DOHH2 (cell line): ENCODE data around the gene ITPK1.

Experiments used
- H3F3A ChIP-seq: fragments of 200-600 bp; sonication (generic), shearing (Covaris generic); 2 replicates; pipeline ENCODE4 v1.6.0; 2016; ENCODE audit warnings: antibody characterized with exemption, mild to moderate bottlenecking; ENCODE audit not compliant: control insufficient read depth, insufficient read depth
- H3K27ac ChIP-seq: fragments of 200-600 bp; sonication (generic); 2 replicates; pipeline ENCODE4 v1.5.1; 2014; ENCODE audit warnings: low read depth, mild to moderate bottlenecking, low read length, moderate library complexity
- H3K27me3 ChIP-seq: fragments of 200-600 bp; sonication (generic); 2 replicates; pipeline ENCODE4 v1.6.1; 2014; ENCODE audit warnings: mild to moderate bottlenecking, low read length, mixed read lengths; ENCODE audit not compliant: control insufficient read depth
- H3K36me3 ChIP-seq: fragments of 200-600 bp; sonication (generic); 2 replicates; pipeline ENCODE4 v1.6.1; 2014; ENCODE audit warnings: mild to moderate bottlenecking, low read length, moderate library complexity, mixed read lengths; ENCODE audit not compliant: control insufficient read depth
- H3K4me1 ChIP-seq: fragments of 200-600 bp; sonication (generic); 2 replicates; pipeline ENCODE4 v1.6.1; 2014; ENCODE audit warnings: mild to moderate bottlenecking, low read length, mixed read lengths; ENCODE audit not compliant: control insufficient read depth
- H3K4me2 ChIP-seq: fragments of 200-600 bp; sonication (generic); 2 replicates; pipeline ENCODE4 v1.6.0; 2014; ENCODE audit warnings: mild to moderate bottlenecking, low read length, moderate library complexity
- H3K4me3 ChIP-seq: fragments of 200-600 bp; sonication (generic); 2 replicates; pipeline ENCODE4 v1.5.1; 2014; ENCODE audit warnings: mild to moderate bottlenecking, low read length, mixed read lengths
- H3K79me2 ChIP-seq: fragments of 200-600 bp; sonication (generic); 2 replicates; pipeline ENCODE4 v1.6.1; 2014; ENCODE audit warnings: mild to moderate bottlenecking, low read length, mixed read lengths; ENCODE audit not compliant: control insufficient read depth
- H3K9me2 ChIP-seq: fragments of 200-600 bp; sonication (generic); replicated peaks from 2 replicates; pipeline ENCODE4 v1.6.1; 2014; ENCODE audit warnings: mild to moderate bottlenecking, low read length, mixed read lengths; ENCODE audit not compliant: control insufficient read depth
- H3K9me3 ChIP-seq: fragments of 200-600 bp; sonication (generic); 2 replicates; pipeline ENCODE4 v1.6.1; 2014; ENCODE audit warnings: antibody characterized with exemption, low read length, mixed read lengths; ENCODE audit not compliant: control insufficient read depth, insufficient read depth
- H4K20me1 ChIP-seq: fragments of 200-600 bp; sonication (generic); 2 replicates; pipeline ENCODE4 v1.6.0; 2014; ENCODE audit warnings: low read depth, mild to moderate bottlenecking, antibody characterized with exemption, low read length, moderate library complexity; ENCODE audit not compliant: control insufficient read depth, insufficient read depth
- CTCF ChIP-seq: fragments of 200-600 bp; sonication (generic); IDR thresholded peaks from one replicate; pipeline ENCODE4 v1.5.1; 2014; ENCODE audit warnings: antibody characterized with exemption, mild to moderate bottlenecking, low read depth, low read length; ENCODE audit not compliant: poor library complexity, severe bottlenecking
- EZH2phosphoT487 ChIP-seq: fragments of 200-600 bp; sonication (generic); IDR thresholded peaks from 2 replicates; pipeline ENCODE4 v1.6.1; 2017; ENCODE audit warnings: borderline replicate concordance, mild to moderate bottlenecking, antibody characterized with exemption, low read length, moderate library complexity, mixed read lengths

The ITPK1 gene

DNA sequence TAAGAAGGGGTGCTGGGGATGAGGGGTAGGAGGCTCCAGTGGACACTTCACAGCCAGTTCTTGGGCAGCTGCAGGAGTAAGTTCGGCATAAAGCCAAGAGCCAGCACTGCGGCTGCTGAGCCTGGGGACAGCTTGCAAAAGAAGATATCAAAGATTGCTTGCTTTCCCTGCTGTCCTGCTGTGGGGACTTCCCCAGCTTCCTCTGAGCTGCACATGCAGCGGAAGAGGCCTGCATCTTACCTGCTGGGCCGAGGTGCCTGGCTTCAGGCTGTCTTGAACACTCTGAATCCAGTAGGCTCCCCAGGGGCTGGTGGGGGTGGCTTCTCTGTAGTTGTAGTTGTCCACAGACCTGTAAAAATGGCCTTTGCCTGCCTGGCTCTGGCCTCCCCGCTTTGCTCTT is 191.5 kb downstream of the ITPK1 start:
- TF ChIP-seq CTCF (no peak), EZH2phosphoT487 (no peak)
- Histone ChIP-seq H3K27ac (peak overlapping the region; percentile 43; the same call in 1 of the 2 replicates), H3K9me3 (no peaks in the 10 kb centered on the region), H3K27me3 (peaks cover 6% of the 10 kb centered on the region; the same call in 1 of the 2 replicates), H3K79me2 (no peaks in the 10 kb centered on the region), H3K4me3 (peak overlapping the region; percentile 38), H4K20me1 (no peaks in the 10 kb centered on the region), H3K9me2 (no peaks in the 10 kb centered on the region), H3F3A (no peaks in the 10 kb centered on the region), H3K4me1 (peaks cover 25% of the 10 kb centered on the region), H3K4me2 (peak overlapping the region; percentile 58), H3K36me3 (no peaks in the 10 kb centered on the region)

DNA sequence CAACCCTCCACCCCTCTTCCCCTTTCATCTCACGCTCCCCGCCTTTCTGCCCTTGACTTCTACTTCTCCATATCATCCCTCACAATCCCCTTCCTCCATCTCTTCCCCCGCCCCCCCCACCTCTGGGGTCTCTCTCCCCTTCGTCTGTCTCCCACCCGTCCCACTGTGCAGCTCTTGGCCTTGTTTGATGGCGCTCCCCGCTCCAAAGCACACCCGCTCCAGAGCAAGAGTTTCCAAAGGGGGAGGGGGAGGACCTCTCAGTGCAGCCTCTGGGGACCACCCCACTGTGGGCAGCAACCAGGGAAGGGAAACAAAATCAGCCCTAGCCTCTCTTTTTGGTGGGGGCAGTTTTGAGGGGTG is 192.0 kb downstream of the ITPK1 start:
- H3K4me3 ChIP-seq, result peak overlapping the region; percentile 20; the same call in 1 of the 2 replicates
- H3K27ac ChIP-seq, result peak overlapping the region; percentile 43; the same call in 1 of the 2 replicates
- no peaks in the 10 kb centered on the region for H4K20me1 ChIP-seq
- peak overlapping the region; percentile 58 for H3K4me2 ChIP-seq
- H3K36me3 ChIP-seq, result no peaks in the 10 kb centered on the region
- no peaks in the 10 kb centered on the region for H3K9me3 ChIP-seq
- TF ChIP-seq CTCF (no peak), EZH2phosphoT487 (no peak)
- peaks cover 25% of the 10 kb centered on the region for H3K4me1 ChIP-seq
- H3K27me3 ChIP-seq, result peaks cover 6% of the 10 kb centered on the region; the same call in 1 of the 2 replicates
- no peaks in the 10 kb centered on the region for H3K79me2 ChIP-seq
- no peaks in the 10 kb centered on the region for H3F3A ChIP-seq
- H3K9me2 ChIP-seq, result no peaks in the 10 kb centered on the region

- peak within 1 kb of the TSS; percentile 43; the same call in 1 of the 2 replicates for H3K27ac ChIP-seq
- H3K4me2 ChIP-seq, result peak within 1 kb of the TSS; percentile 58
- no peaks in the 10 kb centered on the region for H3K9me3 ChIP-seq
- H4K20me1 ChIP-seq, result no peaks in the 10 kb centered on the region
- TF ChIP-seq CTCF (no peak), EZH2phosphoT487 (no peak)
- no peaks in the 10 kb centered on the region for H3K36me3 ChIP-seq
- H3K4me1 ChIP-seq, result peaks cover 25% of the 10 kb centered on the region
- H3K9me2 ChIP-seq, result no peaks in the 10 kb centered on the region
- peaks cover 6% of the 10 kb centered on the region; the same call in 1 of the 2 replicates for H3K27me3 ChIP-seq
- H3F3A ChIP-seq, result no peaks in the 10 kb centered on the region
- no peaks in the 10 kb centered on the region for H3K79me2 ChIP-seq
- H3K4me3 ChIP-seq, result peak within 1 kb of the TSS; percentile 20; the same call in 1 of the 2 replicates
These were observed 192.6 kb downstream of the ITPK1 start, which contains the start of gene CHGA for GRCh38 chr14:92922883-92923743. CHGA (plus strand) TSS chr14:92923150; CDS start chr14:92923360, 210 bp downstream.
